Spleen (tissue), 13 donors: Measurements from ENCODE around the gene C12orf43. TPM values are rescaled to one million over a fixed set of nuclear protein-coding genes. Genes with fewer than 3 reads are reported as not detected.
"Not testable (repeated sequence)": the region's sequence is repeated elsewhere in the genome, so short reads cannot be mapped to it uniquely, and the experiment has no call there.

ENCODE experiments used
- DNase-seq: peaks from one replicate; pipeline ENCODE4 v3.0.0-alpha.2; 2020
- H3K27ac ChIP-seq, 8 donors: fragments of 200-600 bp; sonication (generic) in 7 of 8; 1 replicate in 4 of 8; 2 replicates in 4 of 8; pipeline versions ENCODE4 v1.5.0 to v1.8.0; 2016 to 2021; ENCODE audit warnings: inconsistent platforms in 4 of 8, mild to moderate bottlenecking in 4 of 8, moderate library complexity in 1 of 8
- H3K27me3 ChIP-seq, 7 donors: fragments of 200-600 bp; sonication (generic) in 6 of 7; replicated peaks in 1 of 7; 1 replicate in 4 of 7; 2 replicates in 3 of 7; pipeline versions ENCODE4 v1.5.0 to v1.8.0; 2016 to 2021; ENCODE audit warnings: inconsistent platforms in 3 of 7, mild to moderate bottlenecking in 1 of 7
- H3K36me3 ChIP-seq, 6 donors: fragments of 200-600 bp; sonication (generic) in 5 of 6; 1 replicate in 4 of 6; 2 replicates in 2 of 6; pipeline versions ENCODE4 v1.5.0 to v1.8.0; 2016 to 2021; ENCODE audit warnings: inconsistent platforms in 2 of 6
- H3K4me1 ChIP-seq, 6 donors: fragments of 200-600 bp; sonication (generic) in 5 of 6; 1 replicate in 3 of 6; 2 replicates in 3 of 6; pipeline versions ENCODE4 v1.5.0 to v1.8.0; 2016 to 2021; ENCODE audit warnings: inconsistent platforms in 3 of 6
- H3K4me3 ChIP-seq, 8 donors: fragments of 200-600 bp; sonication (generic) in 7 of 8; 1 replicate in 4 of 8; 2 replicates in 4 of 8; pipeline versions ENCODE4 v1.5.0 to v1.8.0; 2016 to 2021; ENCODE audit warnings: inconsistent platforms in 4 of 8, mild to moderate bottlenecking in 4 of 8, moderate library complexity in 2 of 8
- H3K9me3 ChIP-seq, 8 donors: fragments of 200-600 bp; sonication (generic) in 7 of 8; 1 replicate in 4 of 8; 2 replicates in 4 of 8; pipeline versions ENCODE4 v1.5.0 to v1.8.0; 2016 to 2021; ENCODE audit warnings: inconsistent platforms in 4 of 8
- CTCF ChIP-seq, 11 experiments: fragments of 200-600 bp in 7 of 11; fragments of 450-650 bp in 4 of 11; sonication (generic) in 4 of 11; IDR thresholded peaks in 8 of 11; conservative IDR thresholded peaks in 3 of 11; 1 replicate in 7 of 11; 2 replicates in 4 of 11; pipeline versions ENCODE4 v1.4.0 to v1.8.0; 2016 to 2021; ENCODE audit warnings: antibody characterized with exemption in 11 of 11, inconsistent platforms in 4 of 11, mild to moderate bottlenecking in 1 of 11
- POLR2A ChIP-seq, 3 donors: fragments of 450-650 bp; IDR thresholded peaks; one replicate each; pipeline ENCODE4 v1.5.1; 2017; ENCODE audit warnings: antibody characterized with exemption in 3 of 3, mild to moderate bottlenecking in 1 of 3
- POLR2AphosphoS5 ChIP-seq, 3 donors: sonication (generic); formaldehyde crosslinking; IDR thresholded peaks; one replicate each; pipeline ENCODE4 v1.5.1; 2017; ENCODE audit warnings: antibody characterized with exemption in 3 of 3
- WGBS, 5 donors: extraction: QIAGEN DNeasy Blood & Tissue Kit in 3 of 5; methylation state at CpG; one replicate each; pipeline versions ENCODE4 v1.1.5 to v1.1.7; 2013 to 2018; 5-methylcytosine and 5-hydroxymethylcytosine counted together
- intact Hi-C: fragments of 100-400 bp; cut with DNase I; formaldehyde crosslinking; loops from one replicate; pipeline ENCODE4 v1.15.0; 2023; ENCODE audit warnings: low total_unique reads
- long read RNA-seq, 2 donors: transcript quantifications; one replicate each; lab custom pipeline, GENCODE V29; 2026
- polyA plus RNA-seq, 3 donors: library from polyadenylated mRNA; stranded (reverse); fragments of 200-250 nt; gene quantifications; one replicate each; pipeline ENCODE4 v1.2.1, GENCODE V29; 2013
- total RNA-seq, 7 donors: library from RNA; depleted of rRNA in 3 of 7; stranded (reverse); fragments of >200 nt in 3 of 7; fragmentation: NEBNext Ultra II Directional in 4 of 7; extraction: Animal tissue kit (Norgen Biotek cat#: 25700) in 4 of 7; gene quantifications; one replicate each; pipeline versions ENCODE4 v1.1.0 to v1.2.1, GENCODE V29; 2016 to 2021
- donor health status: healthy with polysubstance abuse.
- donor health status: DM: no; HTN: no; CAD: no; lungs with moderate emphysema.
- donor health status: DM: no; HTN: no; CAD: no.
- donor health status: Bipolar disorder and iron deficiency.
- donor health status: healthy.
- donor health status: DM: no; HTN: no; CAD: no.
- donor health status: DM: yes; HTN: yes; CAD: no.

The C12orf43 gene
- total RNA-seq (10 to 100 TPM in 6 of 7 donors, 1 to 10 TPM in 1; 8.0 to 16.8 (median 13.5) TPM), polyA plus RNA-seq (10 to 100 TPM in 1 of 3 donors, 1 to 10 TPM in 2; 8.7 to 10.5 (median 9.5) TPM)
- long read RNA-seq, donor 1, full-length matches to known transcripts: 5 of 5 reads
- long read RNA-seq, donor 1, partial matches to known transcripts: 0 of 5 reads
- long read RNA-seq, donor 1, other reads (novel, unspliced or antisense): 0 of 5 reads
- long read RNA-seq, donor 2, full-length matches to known transcripts: 3 of 3 reads
- long read RNA-seq, donor 2, partial matches to known transcripts: 0 of 3 reads
- long read RNA-seq, donor 2, other reads (novel, unspliced or antisense): 0 of 3 reads

GRCh38 chr12:121015825-121016766 is at the start of gene C12orf43:
Gene C12orf43 (minus strand): TSS chr12:121016487. CDS start chr12:121016474, 13 bp downstream.
- 1% methylated on average over 32 to 34 of the region's 34 CpGs for WGBS, 5 donors
- intact Hi-C loops: no loop called here
- Histone ChIP-seq H3K27ac (peak within 1 kb of the TSS in 7 of 8 donors; percentile 43 to 89 (median 83)), H3K4me1 (peaks cover 8 to 23% (median 13%) of the 10 kb centered on the region in 6 donors), H3K27me3 (no peaks in the 10 kb centered on the region), H3K9me3 (no peaks in the 10 kb centered on the region), H3K36me3 (peaks cover 0 to 37% (median 14%) of the 10 kb centered on the region in 6 donors), H3K4me3 (peak within 1 kb of the TSS; percentile 71 to 97 (median 88))
- DNase-seq: peak; percentile 96
- TF ChIP-seq POLR2A (IDR thresholded peaks at IDR 0.05) (peak in 1 of 3 donors; percentile 11), CTCF (IDR thresholded peaks at IDR 0.05 in 8 of 11, conservative IDR thresholded peaks at IDR 0.05 in 3 of 11) (no peak), POLR2AphosphoS5 (IDR thresholded peaks at IDR 0.05) (peak; percentile 79 to 91 (median 88))

GRCh38 chr12:121065345-121065744 is 49.1 kb upstream of the C12orf43 start:
- 48 to 56% (median 51%) methylated on average over 2 of the region's 2 CpGs for WGBS, 5 donors
- no peak for DNase-seq
- H3K4me1 ChIP-seq: peaks cover 0 to 11% (median 6%) of the 10 kb centered on the region in 6 donors
- no peak overlapping the region for H3K4me3 ChIP-seq
- H3K9me3 ChIP-seq: no peaks in the 10 kb centered on the region
- H3K27me3 ChIP-seq: no peaks in the 10 kb centered on the region
- intact Hi-C loops: no loop called here
- no peak overlapping the region for H3K27ac ChIP-seq
- TF ChIP-seq POLR2A (IDR thresholded peaks at IDR 0.05) (no peak), CTCF (IDR thresholded peaks at IDR 0.05 in 8 of 11, conservative IDR thresholded peaks at IDR 0.05 in 3 of 11) (no peak), POLR2AphosphoS5 (IDR thresholded peaks at IDR 0.05) (no peak)
- no peaks in the 10 kb centered on the region for H3K36me3 ChIP-seq

DNA sequence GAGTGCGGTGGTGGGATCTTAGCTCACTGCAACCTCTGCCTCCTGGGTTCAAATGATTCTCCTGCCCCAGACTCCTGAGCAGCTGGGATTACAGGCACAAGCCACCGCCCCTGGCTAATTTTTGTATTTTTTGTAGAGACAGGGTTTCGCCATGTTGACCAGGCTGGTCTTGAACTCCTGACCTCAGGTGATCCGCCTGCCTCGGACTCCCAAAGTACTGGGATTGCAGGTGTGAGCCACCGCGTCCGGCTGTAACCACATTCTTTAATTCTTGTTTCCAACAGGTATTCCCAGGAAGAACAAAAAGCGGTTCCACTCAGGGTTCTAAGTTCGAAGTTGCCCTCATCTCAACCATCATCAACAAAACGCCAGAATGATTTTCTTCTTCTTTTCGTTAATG is 48.3 kb upstream of the C12orf43 start:
- H3K9me3 ChIP-seq, H3K36me3 ChIP-seq, H3K27me3 ChIP-seq, DNase-seq, H3K4me3 ChIP-seq, H3K27ac ChIP-seq: not testable (repeated sequence)
- intact Hi-C loops: loop anchor here (5.0 kb wide), 1 partner anchor 33 kb away; no protein-coding TSS in a partner anchor
- 93 to 95% (median 93%) methylated on average over 12 of the region's 12 CpGs for WGBS, 5 donors
- peaks cover 6 to 18% (median 13%) of the 10 kb centered on the region in 6 donors for H3K4me1 ChIP-seq

DNA sequence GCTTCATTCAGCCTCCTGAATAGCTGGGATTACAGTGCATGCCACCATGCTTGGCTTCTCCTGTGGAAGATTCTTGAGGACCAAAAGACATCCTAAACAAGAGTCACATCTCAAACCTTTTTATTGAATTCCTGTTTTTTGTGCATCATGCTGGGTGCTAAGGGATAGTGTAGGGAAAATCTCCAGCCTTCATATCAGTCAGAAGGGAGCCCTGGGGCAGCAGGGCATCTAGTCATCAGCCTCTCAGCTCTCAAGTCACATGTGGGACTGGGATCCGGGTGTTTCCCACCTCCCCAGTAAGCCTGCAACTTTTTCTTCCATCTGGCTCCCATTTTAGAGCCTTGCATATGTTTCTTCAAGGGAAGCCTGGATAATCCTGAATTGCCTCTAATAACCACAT is 47.8 kb upstream of the C12orf43 start:
- H3K27me3 ChIP-seq: no peaks in the 10 kb centered on the region
- intact Hi-C loops: loop anchor here (5.0 kb wide), 1 partner anchor 33 kb away; no protein-coding TSS in a partner anchor
- WGBS, 5 donors: 85 to 100% (median 95%) methylated on average over 1 of the region's 1 CpG

More for the DNA sequence above, 47.8 kb upstream of the C12orf43 start:
- TF ChIP-seq POLR2A (IDR thresholded peaks at IDR 0.05): no peak
- Histone ChIP-seq H3K9me3 (no peaks in the 10 kb centered on the region), H3K4me3 (no peak overlapping the region), H3K27ac (no peak overlapping the region), H3K4me1 (peaks cover 6 to 22% (median 14%) of the 10 kb centered on the region in 6 donors), H3K36me3 (no peaks in the 10 kb centered on the region)
- DNase-seq: no peak
